ENCODE data around the gene SMIM36. TPM values are rescaled to one million over a fixed set of nuclear protein-coding genes. Genes with fewer than 3 reads are reported as not detected.
"Not testable (repeated sequence)": the region's sequence is repeated elsewhere in the genome, so short reads cannot be mapped to it uniquely, and the experiment has no call there.

SMIM36 gene
- total and polyA plus RNA-seq, 12 donors: not detected

DNA sequence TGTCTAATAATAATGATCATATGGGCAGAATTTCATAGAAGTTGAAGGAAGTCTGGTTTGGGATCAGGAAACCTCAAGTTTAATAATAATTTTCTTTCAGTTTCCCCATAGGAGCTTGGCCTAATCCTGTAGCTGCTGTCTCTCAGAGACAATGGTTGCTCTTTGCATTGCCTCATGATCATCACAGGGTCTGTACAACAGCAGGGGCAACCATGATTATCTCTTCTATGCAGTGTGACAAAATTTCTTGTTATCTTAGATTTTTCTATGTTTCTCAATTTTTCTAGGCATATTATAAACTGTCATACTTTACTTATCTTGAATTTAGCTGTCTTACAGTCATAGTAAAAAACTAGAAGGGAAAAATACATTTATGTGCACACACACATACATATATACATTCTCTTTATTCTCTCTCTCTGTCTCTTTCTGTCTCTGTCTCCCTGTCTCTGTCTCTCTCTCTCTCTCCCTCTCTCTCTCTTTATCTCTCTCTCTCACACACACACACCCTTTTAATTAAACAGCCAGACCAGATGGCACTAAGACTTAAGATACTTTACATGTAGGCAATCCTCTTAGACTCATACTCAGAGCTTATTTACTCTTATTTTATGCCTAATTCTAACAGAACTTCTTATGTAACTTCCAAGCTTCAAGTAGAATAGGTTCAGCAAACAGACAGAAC, 30.5 kb downstream of the SMIM36 start:
- intact Hi-C loops (cut with DNase I): no loop called here

GRCh38 chr17:55479903-55480302, 31.3 kb downstream of the SMIM36 start:
- TF ChIP-seq, protein P1, sequence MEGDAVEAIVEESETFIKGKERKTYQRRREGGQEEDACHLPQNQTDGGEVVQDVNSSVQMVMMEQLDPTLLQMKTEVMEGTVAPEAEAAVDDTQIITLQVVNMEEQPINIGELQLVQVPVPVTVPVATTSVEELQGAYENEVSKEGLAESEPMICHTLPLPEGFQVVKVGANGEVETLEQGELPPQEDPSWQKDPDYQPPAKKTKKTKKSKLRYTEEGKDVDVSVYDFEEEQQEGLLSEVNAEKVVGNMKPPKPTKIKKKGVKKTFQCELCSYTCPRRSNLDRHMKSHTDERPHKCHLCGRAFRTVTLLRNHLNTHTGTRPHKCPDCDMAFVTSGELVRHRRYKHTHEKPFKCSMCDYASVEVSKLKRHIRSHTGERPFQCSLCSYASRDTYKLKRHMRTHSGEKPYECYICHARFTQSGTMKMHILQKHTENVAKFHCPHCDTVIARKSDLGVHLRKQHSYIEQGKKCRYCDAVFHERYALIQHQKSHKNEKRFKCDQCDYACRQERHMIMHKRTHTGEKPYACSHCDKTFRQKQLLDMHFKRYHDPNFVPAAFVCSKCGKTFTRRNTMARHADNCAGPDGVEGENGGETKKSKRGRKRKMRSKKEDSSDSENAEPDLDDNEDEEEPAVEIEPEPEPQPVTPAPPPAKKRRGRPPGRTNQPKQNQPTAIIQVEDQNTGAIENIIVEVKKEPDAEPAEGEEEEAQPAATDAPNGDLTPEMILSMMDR (IDR thresholded peaks at IDR 0.05): no peak
- TF ChIP-seq POLR2A (IDR thresholded peaks at IDR 0.05): no peak
- WGBS, 4 donors: 80 to 97% (median 94%) methylated on average over 2 of the region's 2 CpGs
- no peaks in the 10 kb centered on the region for H3K4me1 ChIP-seq (replicated peaks in 1 of 2)

More for the DNA sequence above, 30.5 kb downstream of the SMIM36 start:
- Histone ChIP-seq H3K9me3 (replicated peaks in 1 of 3) (no peaks in the 10 kb centered on the region), H3K4me1 (replicated peaks in 1 of 2) (no peaks in the 10 kb centered on the region), H3K27me3 (no peaks in the 10 kb centered on the region), H3K4me3 (no peak overlapping the region), H3K27ac (no peak overlapping the region), H3K36me3 (replicated peaks in 1 of 2) (no peaks in the 10 kb centered on the region)
- no peak for TF ChIP-seq POLR2A (IDR thresholded peaks at IDR 0.05)
- TF ChIP-seq, protein P1 (IDR thresholded peaks at IDR 0.05): no peak
- no peak for DNase-seq

DNA sequence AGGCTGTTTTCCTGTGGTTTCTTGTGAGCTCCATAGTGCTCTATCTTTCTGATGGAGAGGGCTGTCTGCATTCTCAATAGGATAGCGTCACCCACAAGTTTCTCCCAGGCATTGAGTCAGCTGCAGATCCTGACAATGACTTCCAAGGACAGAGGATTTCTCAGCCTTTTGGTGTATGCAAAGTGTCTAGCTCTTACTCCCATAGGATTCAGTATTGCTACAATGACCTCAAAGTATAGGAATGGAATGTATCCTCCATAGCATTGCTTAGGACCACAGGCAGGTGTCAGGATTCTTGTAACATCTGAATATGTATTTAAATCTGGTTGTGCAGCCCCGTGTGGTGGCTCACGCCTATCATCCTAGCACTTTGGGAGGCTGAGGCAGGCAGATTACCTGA, 32.3 kb downstream of the SMIM36 start:
- Histone ChIP-seq H3K27ac (no peak overlapping the region), H3K4me3 (no peak overlapping the region), H3K27me3 (no peaks in the 10 kb centered on the region), H3K36me3 (replicated peaks in 1 of 2) (no peaks in the 10 kb centered on the region), H3K4me1 (replicated peaks in 1 of 2) (no peaks in the 10 kb centered on the region), H3K9me3 (replicated peaks in 1 of 3) (no peaks in the 10 kb centered on the region)
- intact Hi-C loops (cut with DNase I): no loop called here
- 78 to 87% (median 83%) methylated on average over 2 to 3 of the region's 3 CpGs for WGBS, 4 donors
- no peak for DNase-seq
- TF ChIP-seq, protein P1 (IDR thresholded peaks at IDR 0.05): no peak
- no peak for TF ChIP-seq POLR2A (IDR thresholded peaks at IDR 0.05)

More at GRCh38 chr17:55479903-55480302, 31.3 kb downstream of the SMIM36 start:
- intact Hi-C loops (cut with DNase I): no loop called here
- no peak for DNase-seq
- H3K4me3 ChIP-seq: no peak overlapping the region
- H3K27ac ChIP-seq: no peak overlapping the region
- H3K36me3 ChIP-seq (replicated peaks in 1 of 2): no peaks in the 10 kb centered on the region
- no peaks in the 10 kb centered on the region for H3K27me3 ChIP-seq
- H3K9me3 ChIP-seq (replicated peaks in 1 of 3): no peaks in the 10 kb centered on the region

GRCh38 chr17:55466671-55467070, 44.6 kb downstream of the SMIM36 start:
- intact Hi-C loops (cut with DNase I): no loop called here
- Histone ChIP-seq H3K36me3 (replicated peaks in 1 of 2) (no peaks in the 10 kb centered on the region), H3K9me3 (replicated peaks in 1 of 3) (no peaks in the 10 kb centered on the region), H3K27ac (no peak overlapping the region), H3K4me3 (no peak overlapping the region), H3K27me3 (no peaks in the 10 kb centered on the region), H3K4me1 (replicated peaks in 1 of 2) (no peaks in the 10 kb centered on the region)
- 42 to 62% (median 59%) methylated on average over 7 of the region's 7 CpGs for WGBS, 4 donors
- DNase-seq: peak in 2 of 7 donors; percentile 18 to 36
- TF ChIP-seq, protein P1 (IDR thresholded peaks at IDR 0.05): no peak
- no peak for TF ChIP-seq POLR2A (IDR thresholded peaks at IDR 0.05)

DNA sequence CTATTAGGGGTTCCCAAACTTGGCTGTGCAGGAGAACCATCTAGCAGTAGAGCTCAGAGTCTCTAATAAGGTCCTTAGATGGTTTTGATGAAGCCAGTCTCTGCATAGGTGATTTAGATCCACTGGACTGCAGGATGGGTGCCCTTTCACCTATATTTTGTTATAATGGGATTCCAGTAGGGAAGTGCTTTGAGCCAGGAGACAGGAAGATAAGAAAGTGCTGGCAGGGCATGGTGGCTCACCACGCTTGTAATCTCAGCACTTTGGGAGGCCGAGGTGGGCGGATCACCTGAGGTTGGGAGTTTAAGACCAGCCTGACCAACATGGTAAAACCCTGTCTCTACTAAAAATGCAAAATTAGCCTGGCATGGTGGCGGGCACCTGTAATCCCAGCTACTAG, 45.5 kb downstream of the SMIM36 start:
- H3K4me1 ChIP-seq (replicated peaks in 1 of 2); H3K27me3 ChIP-seq; H3K9me3 ChIP-seq (replicated peaks in 1 of 3); intact Hi-C loops (cut with DNase I); H3K36me3 ChIP-seq (replicated peaks in 1 of 2); H3K4me3 ChIP-seq; H3K27ac ChIP-seq; DNase-seq: not testable (repeated sequence)
- WGBS, 4 donors: 75 to 88% (median 81%) methylated on average over 4 of the region's 4 CpGs
